ENCODE data around the gene GRHPR. TPM values are rescaled to one million over a fixed set of nuclear protein-coding genes. Genes with fewer than 3 reads are reported as not detected.

The GRHPR gene
- polyA plus RNA-seq, 1 donor = 115 TPM

DNA sequence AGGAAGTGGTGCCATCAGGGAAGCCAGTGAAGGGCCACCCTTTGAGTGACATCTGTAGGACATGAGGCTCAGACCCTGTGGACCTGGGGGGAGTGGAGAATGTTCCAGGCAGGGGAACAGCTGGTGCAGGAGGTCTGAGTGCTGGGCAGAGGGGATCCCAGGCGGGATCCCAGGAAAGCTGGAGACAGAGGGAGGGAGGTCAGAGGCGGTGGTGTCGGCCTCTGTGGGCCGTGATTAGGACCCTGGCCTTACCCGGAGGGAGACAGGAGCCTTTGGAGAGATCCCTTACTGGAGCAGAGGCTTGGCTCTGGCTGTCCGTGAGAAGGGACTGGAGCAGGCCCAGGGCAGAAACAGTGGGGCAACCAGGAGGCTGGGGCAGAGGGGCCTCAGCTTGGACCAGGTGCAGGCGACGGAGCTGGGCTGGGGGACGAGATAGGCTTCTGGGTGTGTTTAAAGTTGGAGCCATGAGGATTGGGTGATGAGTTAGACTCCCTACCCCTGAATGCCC is 12.1 kb upstream of the GRHPR start:
- WGBS (ENCODE audit: insufficient coverage, low lambda C conversion rate) = no CpG with 5 or more reads among the region's 9 CpGs

DNA sequence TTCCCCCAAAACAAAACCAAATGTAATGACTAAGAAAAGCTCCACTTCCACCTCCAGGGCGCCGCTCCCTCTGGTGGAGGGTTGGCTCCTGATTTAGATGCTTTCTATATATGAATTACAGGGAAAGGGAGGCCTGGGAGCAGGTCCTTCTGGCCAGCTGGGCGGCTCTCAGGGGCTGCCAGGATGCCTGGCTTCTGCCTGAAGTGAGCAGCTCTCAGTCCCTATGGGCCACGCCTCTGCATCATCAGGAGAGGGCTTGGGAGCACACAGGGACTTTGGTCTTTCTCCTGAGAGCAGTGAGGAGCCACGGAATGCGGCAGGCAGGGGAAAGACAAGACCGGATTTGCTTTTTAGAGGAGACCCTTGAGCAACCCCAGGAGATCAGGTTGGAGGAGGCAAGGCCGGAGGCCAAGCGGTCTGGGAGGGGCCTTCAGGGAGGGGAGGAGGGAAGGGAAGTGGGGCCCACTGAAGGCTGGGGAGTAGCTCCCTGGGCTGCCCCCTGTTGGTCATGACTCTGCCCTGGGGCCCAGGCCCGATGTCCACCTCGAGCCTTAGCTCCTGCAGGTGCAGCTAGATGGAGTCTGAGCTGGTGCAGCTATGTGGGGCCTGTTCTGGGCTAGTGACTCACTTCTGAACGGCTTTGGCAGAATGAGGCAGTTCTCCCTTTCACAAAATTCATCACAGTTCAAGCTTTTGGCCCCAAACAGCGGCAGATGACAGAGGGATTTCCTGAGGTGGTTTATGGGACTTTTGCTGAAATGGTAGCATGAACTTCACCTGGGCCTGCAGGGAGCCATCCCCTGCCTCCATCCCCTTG is 11.3 kb upstream of the GRHPR start:
- H3K27me3 ChIP-seq (ENCODE audit: control insufficient read depth, insufficient read depth, low read length) = no peaks in the 10 kb centered on the region
- H3K4me3 ChIP-seq (ENCODE audit: low read length) = no peak overlapping the region
- DNase-seq = peak; percentile 64 to 78
- WGBS (ENCODE audit: insufficient coverage, low lambda C conversion rate) = no CpG with 5 or more reads among the region's 13 CpGs
- H3K4me1 ChIP-seq (ENCODE audit: control insufficient read depth, insufficient read depth, low read length) = peaks cover 7% of the 10 kb centered on the region
- H3K27ac ChIP-seq (ENCODE audit: low read length) = no peak overlapping the region
- no peaks in the 10 kb centered on the region for H3K36me3 ChIP-seq (ENCODE audit: control insufficient read depth, insufficient read depth, low read length)
- no peaks in the 10 kb centered on the region for H3K9me3 ChIP-seq (ENCODE audit: control insufficient read depth, low read depth, low read length)

More for the DNA sequence above, 12.1 kb upstream of the GRHPR start:
- DNase-seq = no peak
- Histone ChIP-seq H3K9me3 (ENCODE audit: control insufficient read depth, low read depth, low read length) (no peaks in the 10 kb centered on the region), H3K4me1 (ENCODE audit: control insufficient read depth, insufficient read depth, low read length) (peaks cover 7% of the 10 kb centered on the region), H3K27me3 (ENCODE audit: control insufficient read depth, insufficient read depth, low read length) (no peaks in the 10 kb centered on the region), H3K36me3 (ENCODE audit: control insufficient read depth, insufficient read depth, low read length) (no peaks in the 10 kb centered on the region), H3K27ac (ENCODE audit: low read length) (no peak overlapping the region), H3K4me3 (ENCODE audit: low read length) (no peak overlapping the region)

DNA sequence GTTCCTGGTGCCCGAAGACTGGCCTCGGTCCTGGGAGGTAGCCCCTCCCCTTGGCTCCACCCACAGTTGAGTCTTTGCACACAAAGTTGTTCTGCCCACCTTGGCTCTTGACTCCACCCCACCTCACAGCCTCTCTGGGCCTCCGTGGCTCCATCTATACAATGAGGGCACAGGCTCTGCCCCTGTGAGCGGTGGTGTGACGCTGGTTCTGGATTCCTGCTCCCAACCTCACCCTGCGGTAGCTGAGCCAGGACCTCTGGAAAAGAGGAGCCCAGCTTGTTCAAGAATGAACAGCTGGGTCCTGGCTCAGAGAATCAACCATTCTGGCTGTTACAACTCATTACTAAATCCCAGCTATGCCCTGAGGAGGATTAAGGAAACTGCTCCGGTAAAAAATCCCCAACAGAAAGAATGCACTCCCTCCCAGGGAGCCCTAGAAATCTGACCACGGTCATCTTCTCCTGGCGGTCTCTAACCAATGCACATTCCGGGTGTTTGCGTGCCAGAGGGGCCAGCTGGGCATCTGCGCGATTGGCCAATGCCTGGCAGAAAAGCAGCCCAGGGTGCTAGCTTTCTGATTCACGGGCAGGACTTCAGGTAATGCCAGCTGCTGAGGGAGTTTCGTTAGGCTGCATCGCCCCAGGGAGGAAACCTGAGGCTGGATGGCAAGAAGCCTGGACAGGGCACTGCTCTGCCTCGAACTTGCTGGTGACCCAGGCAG is 9.9 kb upstream of the GRHPR start:
- no peaks in the 10 kb centered on the region for H3K9me3 ChIP-seq (ENCODE audit: control insufficient read depth, low read depth, low read length)
- peaks cover 7% of the 10 kb centered on the region for H3K4me1 ChIP-seq (ENCODE audit: control insufficient read depth, insufficient read depth, low read length)
- no peak for DNase-seq
- no peak overlapping the region for H3K4me3 ChIP-seq (ENCODE audit: low read length)
- no CpG with 5 or more reads among the region's 17 CpGs for WGBS (ENCODE audit: insufficient coverage, low lambda C conversion rate)
- no peaks in the 10 kb centered on the region for H3K27me3 ChIP-seq (ENCODE audit: control insufficient read depth, insufficient read depth, low read length)
- no peak overlapping the region for H3K27ac ChIP-seq (ENCODE audit: low read length)
- no peaks in the 10 kb centered on the region for H3K36me3 ChIP-seq (ENCODE audit: control insufficient read depth, insufficient read depth, low read length)

DNA sequence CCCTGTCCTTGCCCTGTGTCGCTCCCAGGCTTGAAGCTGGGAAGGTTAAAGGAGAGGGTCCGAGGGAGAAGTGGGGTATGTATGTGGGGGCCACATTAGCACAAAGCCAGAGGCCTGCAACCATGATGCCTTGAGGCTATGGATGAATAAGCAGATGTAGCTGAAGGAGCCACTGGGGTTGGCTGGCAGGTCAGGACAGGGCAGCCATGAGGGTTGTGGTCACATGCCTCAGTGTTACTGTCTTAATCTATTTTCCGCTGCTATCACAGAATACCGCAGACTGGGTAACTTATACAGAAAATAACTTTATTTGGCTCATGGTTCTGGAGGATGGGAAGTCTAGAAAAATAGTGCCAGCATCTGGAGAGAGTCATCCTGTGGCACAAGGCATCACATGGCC is 9.2 kb upstream of the GRHPR start:
- Histone ChIP-seq H3K4me1 (ENCODE audit: control insufficient read depth, insufficient read depth, low read length) (peaks cover 7% of the 10 kb centered on the region), H3K27me3 (ENCODE audit: control insufficient read depth, insufficient read depth, low read length) (no peaks in the 10 kb centered on the region), H3K36me3 (ENCODE audit: control insufficient read depth, insufficient read depth, low read length) (no peaks in the 10 kb centered on the region), H3K27ac (ENCODE audit: low read length) (no peak overlapping the region), H3K9me3 (ENCODE audit: control insufficient read depth, low read depth, low read length) (no peaks in the 10 kb centered on the region), H3K4me3 (ENCODE audit: low read length) (no peak overlapping the region)
- 100% methylated on average over 1 of the region's 4 CpGs for WGBS (ENCODE audit: insufficient coverage, low lambda C conversion rate)
- no peak for DNase-seq

DNA sequence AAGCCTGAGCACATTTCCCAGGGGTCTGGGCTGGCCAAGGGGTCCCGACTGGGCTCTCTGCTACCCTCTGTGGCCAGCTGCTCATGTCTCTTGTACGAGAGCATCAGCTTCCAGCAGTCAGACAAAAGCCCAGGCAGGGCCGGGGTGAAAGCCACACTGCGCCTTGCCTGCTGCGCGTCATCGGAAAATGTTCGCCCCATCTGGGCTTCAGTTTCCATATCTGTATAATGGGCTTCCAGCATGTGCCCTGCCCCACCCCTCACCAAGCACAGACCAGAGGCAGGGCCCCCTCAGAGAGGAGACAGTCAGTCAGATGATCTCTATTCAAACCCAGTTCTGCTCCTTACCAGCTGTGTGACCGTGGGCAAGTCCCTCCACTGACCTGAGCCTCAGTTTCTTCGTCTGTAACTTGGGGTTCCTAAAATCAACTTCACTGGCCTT is 8.0 kb upstream of the GRHPR start:
- no CpG with 5 or more reads among the region's 10 CpGs for WGBS (ENCODE audit: insufficient coverage, low lambda C conversion rate)
- Histone ChIP-seq H3K27me3 (ENCODE audit: control insufficient read depth, insufficient read depth, low read length) (no peaks in the 10 kb centered on the region), H3K27ac (ENCODE audit: low read length) (no peak overlapping the region), H3K9me3 (ENCODE audit: control insufficient read depth, low read depth, low read length) (no peaks in the 10 kb centered on the region), H3K36me3 (ENCODE audit: control insufficient read depth, insufficient read depth, low read length) (no peaks in the 10 kb centered on the region), H3K4me3 (ENCODE audit: low read length) (no peak overlapping the region), H3K4me1 (ENCODE audit: control insufficient read depth, insufficient read depth, low read length) (peaks cover 7% of the 10 kb centered on the region)
- no peak for DNase-seq

DNA sequence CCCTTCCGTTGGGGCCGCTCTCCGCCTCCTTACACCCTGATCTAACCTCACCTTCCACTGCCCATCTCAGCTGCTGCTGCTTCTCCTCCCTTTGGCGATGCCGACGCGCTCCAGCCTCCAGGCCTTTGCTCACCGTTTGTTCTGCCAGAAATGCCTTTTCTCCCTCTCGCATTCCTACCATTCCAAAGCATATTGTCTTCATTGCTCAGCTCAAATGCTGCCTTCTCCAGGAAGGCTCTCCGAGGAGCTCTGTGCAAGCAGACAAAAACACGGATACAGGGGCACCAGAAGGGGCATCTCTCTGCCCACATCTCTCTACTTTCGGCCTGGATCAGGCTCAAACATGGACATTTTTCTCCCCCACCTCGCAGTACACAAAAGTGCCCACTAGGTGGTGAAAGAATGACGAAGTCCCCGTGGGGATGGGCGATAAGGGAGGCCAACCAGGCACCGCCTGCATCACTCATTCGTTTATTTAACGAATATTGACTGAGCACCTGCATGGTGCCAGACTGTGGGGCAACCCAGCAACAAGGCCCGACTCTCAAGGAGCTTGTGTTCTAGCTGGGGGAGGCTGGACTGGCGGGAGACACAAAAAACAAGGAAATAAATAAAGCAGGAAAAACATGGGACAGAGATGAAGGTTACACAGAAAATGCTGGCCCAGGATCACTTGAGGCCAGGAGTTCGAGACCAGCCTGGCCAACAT is 7.3 kb upstream of the GRHPR start:
- H3K4me3 ChIP-seq (ENCODE audit: low read length) = no peak overlapping the region
- no peaks in the 10 kb centered on the region for H3K36me3 ChIP-seq (ENCODE audit: control insufficient read depth, insufficient read depth, low read length)
- H3K9me3 ChIP-seq (ENCODE audit: control insufficient read depth, low read depth, low read length) = no peaks in the 10 kb centered on the region
- H3K27ac ChIP-seq (ENCODE audit: low read length) = no peak overlapping the region
- 40% methylated on average over 1 of the region's 22 CpGs for WGBS (ENCODE audit: insufficient coverage, low lambda C conversion rate)
- H3K4me1 ChIP-seq (ENCODE audit: control insufficient read depth, insufficient read depth, low read length) = peaks cover 7% of the 10 kb centered on the region
- DNase-seq = peak; percentile 68 to 70
- no peaks in the 10 kb centered on the region for H3K27me3 ChIP-seq (ENCODE audit: control insufficient read depth, insufficient read depth, low read length)

DNA sequence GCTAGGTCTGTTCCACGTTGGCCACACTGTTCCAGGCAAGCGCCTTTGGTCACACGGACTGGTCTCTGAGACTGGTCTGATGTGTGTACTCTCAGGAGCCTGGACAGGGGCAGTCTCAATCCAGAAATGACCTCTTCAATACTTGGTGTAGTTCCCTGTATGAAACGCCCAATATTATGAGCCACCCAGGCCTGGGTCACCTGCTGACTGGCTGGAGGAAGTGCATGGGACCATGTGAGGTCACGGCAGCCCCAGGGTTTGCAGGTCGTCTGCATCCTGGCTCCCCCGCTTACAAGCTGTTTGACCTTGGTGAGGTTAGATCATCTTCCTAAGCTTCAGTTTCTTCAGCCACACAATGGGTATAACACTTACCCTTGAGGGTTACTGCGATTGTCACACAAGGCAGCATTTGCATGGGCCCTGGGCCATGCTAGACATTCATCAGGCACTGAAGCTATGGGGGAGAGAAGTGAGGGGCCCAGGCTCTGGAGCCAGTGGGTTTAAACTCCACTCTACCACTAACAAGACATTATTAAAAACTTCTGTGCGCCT is 5.2 kb upstream of the GRHPR start:
- Histone ChIP-seq H3K27me3 (ENCODE audit: control insufficient read depth, insufficient read depth, low read length) (no peaks in the 10 kb centered on the region), H3K4me1 (ENCODE audit: control insufficient read depth, insufficient read depth, low read length) (peaks cover 8% of the 10 kb centered on the region), H3K27ac (ENCODE audit: low read length) (no peak overlapping the region), H3K9me3 (ENCODE audit: control insufficient read depth, low read depth, low read length) (no peaks in the 10 kb centered on the region), H3K4me3 (ENCODE audit: low read length) (no peak overlapping the region), H3K36me3 (ENCODE audit: control insufficient read depth, insufficient read depth, low read length) (no peaks in the 10 kb centered on the region)
- WGBS (ENCODE audit: insufficient coverage, low lambda C conversion rate) = no CpG with 5 or more reads among the region's 9 CpGs
- DNase-seq = no peak

DNA sequence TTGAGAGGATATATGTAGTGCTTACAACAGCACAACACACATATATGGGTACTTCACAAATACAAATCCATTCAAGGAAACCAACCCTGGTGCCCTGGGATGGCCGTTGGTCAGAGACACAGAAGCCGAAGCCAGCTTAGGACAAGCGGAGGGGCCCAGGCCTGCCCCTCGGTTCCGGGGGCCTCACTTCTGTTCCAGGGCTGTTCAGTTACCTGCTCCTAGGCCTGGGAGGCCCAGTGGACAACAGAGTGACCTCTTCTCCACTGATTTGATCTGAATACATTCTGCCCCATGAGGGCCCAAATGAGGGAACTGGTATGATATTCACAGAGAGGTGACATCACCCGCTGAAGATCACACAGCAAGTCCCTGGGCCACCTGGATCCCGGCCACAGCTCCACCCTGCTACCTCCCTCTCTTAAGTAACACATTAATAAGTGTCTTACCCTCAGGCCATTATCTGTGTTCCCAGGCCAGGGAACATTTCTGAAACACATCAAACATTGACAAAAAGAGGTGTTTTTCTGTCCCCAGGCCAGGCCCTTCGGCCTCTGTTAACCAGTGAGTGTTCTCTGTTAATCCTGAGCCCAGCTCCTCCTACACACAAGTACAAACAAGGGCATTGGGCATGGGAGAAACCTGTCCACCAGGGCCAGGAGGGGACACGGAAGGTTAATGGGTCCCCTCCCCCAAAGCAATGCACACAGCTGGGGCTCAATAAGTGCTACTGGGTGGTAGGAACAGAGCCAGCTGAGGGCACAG is 4.5 kb upstream of the GRHPR start:
- WGBS (ENCODE audit: insufficient coverage, low lambda C conversion rate) = 100% methylated on average over 2 of the region's 9 CpGs
- H3K9me3 ChIP-seq (ENCODE audit: control insufficient read depth, low read depth, low read length) = no peaks in the 10 kb centered on the region
- H3K27ac ChIP-seq (ENCODE audit: low read length) = no peak overlapping the region

DNA sequence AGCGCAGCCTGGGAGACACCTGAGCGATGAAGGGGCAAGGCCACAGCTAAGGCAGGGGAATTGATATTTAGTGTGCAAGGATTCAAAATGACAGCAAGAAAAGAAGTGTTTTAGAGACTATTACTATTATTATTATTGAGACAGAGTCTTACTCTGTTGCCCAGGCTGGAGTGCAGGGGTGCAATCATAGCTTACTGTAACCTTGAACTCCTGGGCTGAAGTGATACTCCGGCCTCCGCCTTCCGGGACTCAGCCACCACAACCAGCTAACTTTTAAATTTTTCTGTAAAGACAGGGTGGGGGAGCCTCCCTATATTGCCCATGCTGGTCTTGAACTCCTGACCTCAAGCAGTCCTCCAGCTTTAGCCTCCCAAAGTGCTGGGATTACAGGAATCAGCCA is 3.3 kb upstream of the GRHPR start:
- Histone ChIP-seq H3K36me3 (ENCODE audit: control insufficient read depth, insufficient read depth, low read length) (no peaks in the 10 kb centered on the region), H3K27ac (ENCODE audit: low read length) (no peak overlapping the region), H3K27me3 (ENCODE audit: control insufficient read depth, insufficient read depth, low read length) (no peaks in the 10 kb centered on the region), H3K9me3 (ENCODE audit: control insufficient read depth, low read depth, low read length) (no peaks in the 10 kb centered on the region), H3K4me1 (ENCODE audit: control insufficient read depth, insufficient read depth, low read length) (peaks cover 17% of the 10 kb centered on the region), H3K4me3 (ENCODE audit: low read length) (no peak overlapping the region)
- no peak for DNase-seq
- WGBS (ENCODE audit: insufficient coverage, low lambda C conversion rate) = no CpG with 5 or more reads among the region's 5 CpGs

More for the DNA sequence above, 4.5 kb upstream of the GRHPR start:
- Histone ChIP-seq H3K4me1 (ENCODE audit: control insufficient read depth, insufficient read depth, low read length) (peaks cover 8% of the 10 kb centered on the region), H3K4me3 (ENCODE audit: low read length) (no peak overlapping the region), H3K27me3 (ENCODE audit: control insufficient read depth, insufficient read depth, low read length) (no peaks in the 10 kb centered on the region), H3K36me3 (ENCODE audit: control insufficient read depth, insufficient read depth, low read length) (no peaks in the 10 kb centered on the region)
- DNase-seq = no peak
